DMS 273 (cell line): ENCODE data around the gene TAC3.
A peak's percentile ranks its signal among the peaks of the same experiment; 100 is the strongest.
"Not testable (repeated sequence)": the region's sequence is repeated elsewhere in the genome, so short reads cannot be mapped to it uniquely, and the experiment has no call there.

Experiments
- DNase-seq: peaks from one replicate; lab custom pipeline; 2025; ENCODE audit not compliant: unreplicated experiment; lab: John Stamatoyannopoulos, UW

The TAC3 gene

DNA sequence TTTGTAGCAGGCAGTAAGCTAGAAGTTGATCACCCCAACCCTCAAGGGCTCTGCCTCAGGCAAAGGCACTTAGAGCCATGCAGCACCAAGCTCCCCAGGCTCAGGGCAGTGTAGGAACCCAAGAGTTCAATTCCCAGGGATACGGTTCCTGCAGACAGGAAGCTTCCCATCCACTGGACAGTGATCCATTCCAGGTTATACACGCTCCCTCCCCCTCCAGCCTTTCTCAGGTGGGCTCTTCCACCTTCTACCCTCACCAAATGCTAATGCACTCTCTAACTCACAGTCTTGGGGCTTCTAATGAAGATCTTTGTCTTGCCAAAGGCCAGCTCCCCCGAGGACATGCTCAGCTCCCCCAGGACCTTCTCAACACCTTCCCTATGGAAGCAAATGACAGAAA is 20.9 kb upstream of the TAC3 start:
- DNase-seq = no peak

DNA sequence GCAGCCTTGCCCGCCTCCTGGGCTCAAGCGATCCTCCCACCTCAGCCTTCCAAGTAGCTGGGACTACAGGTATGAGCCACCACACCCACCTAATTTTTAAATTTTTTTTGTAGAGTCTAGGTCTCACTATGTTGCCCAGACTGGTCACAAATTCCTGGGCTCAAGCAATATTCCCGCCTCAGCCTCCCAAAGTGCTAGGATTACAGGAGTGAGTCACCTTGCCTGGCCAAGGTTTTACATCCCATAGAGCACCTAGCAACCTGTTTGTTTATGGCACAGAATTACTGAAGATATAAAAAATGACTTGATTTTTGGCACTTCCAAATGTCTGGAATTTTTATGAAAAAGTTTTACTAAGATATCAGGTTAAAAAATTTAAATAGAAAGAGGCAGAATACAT is 17.1 kb upstream of the TAC3 start:
- DNase-seq = no peak

DNA sequence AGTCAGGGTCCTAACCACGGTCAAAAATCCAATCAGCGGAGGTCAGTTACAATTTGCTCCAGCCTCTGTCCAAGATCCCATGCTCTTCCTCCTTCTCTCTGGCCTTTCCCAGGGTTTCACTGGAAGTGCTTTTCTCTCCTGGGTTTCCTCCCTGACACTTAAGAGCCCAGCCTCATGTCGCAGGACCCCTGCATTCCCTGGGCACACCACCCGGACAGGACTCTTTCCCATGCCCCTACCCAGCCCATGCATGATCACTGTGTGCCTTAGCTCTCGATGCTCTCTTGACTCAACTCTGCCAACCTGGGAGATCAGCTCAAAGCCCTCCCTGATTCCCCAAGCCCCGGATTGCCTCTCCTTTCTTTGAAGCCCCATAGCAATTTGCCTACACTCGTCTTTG is 15.5 kb upstream of the TAC3 start:
- DNase-seq = no peak

DNA sequence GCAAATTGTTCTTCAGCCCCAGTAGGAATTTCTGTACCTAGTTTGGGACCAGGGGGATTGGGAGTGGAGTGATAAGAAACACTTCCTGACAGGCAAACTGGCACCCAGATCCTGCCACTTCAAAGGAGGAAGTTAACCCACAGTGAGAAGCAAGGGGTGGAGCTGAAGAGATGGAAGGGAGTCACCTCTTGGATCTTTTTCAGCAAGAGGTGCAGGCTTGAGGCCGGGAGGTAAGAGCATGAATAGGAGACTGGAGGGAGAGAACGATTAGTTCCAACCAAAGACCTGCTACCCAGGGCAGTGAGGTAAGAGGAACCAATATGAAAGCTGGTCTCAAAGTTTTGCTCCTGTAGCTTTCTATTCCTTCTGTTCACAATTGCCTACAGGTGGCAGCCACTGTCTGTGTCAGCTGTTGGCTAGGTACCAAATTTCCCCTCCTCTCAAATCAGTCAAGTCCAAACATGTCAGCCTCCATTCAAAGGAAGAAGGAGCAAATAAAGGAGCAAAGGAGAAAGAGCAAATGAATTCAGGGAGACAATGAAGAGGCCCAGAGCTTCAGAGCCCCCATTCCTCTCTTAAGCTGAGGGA is 14.9 kb upstream of the TAC3 start:
- DNase-seq = peak; percentile 81

DNA sequence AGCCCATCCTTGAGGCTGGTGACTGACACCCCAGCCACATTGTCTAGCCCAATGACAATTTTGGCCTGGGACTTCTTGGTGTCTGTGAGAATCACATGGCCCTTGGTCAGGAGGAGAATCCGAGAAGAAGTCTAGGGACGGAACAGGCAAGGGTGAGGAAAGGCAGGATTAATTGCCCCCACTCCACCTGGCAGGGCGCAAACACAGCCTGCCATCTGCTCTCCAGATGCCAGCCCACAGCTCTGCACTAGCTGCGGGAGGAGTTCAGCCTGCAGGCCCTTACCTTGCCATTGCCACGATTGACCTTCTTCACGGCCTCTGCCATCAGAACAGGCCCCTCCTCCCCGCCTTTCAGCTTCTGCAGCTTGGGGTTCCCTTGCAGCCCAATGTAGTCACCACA is 13.1 kb upstream of the TAC3 start:
- DNase-seq = peak; percentile 84

DNA sequence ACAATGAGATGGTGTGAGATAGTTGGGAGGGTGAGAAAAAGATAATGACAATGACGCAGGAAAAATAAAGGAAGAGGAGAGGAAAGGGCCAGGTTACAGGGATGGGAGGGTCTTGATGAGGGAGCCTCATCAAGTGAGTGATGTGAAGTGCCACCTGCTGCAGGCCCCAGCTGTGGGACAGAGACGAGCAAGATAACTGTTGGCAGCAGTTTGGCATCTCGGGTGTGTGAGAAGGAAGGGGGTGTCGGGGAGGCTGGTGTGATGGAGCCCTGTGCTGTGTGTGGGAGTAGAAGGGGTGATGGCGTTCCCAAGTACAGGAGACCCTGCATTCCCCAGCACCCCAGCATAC is 11.4 kb upstream of the TAC3 start:
- DNase-seq = peak; percentile 27

DNA sequence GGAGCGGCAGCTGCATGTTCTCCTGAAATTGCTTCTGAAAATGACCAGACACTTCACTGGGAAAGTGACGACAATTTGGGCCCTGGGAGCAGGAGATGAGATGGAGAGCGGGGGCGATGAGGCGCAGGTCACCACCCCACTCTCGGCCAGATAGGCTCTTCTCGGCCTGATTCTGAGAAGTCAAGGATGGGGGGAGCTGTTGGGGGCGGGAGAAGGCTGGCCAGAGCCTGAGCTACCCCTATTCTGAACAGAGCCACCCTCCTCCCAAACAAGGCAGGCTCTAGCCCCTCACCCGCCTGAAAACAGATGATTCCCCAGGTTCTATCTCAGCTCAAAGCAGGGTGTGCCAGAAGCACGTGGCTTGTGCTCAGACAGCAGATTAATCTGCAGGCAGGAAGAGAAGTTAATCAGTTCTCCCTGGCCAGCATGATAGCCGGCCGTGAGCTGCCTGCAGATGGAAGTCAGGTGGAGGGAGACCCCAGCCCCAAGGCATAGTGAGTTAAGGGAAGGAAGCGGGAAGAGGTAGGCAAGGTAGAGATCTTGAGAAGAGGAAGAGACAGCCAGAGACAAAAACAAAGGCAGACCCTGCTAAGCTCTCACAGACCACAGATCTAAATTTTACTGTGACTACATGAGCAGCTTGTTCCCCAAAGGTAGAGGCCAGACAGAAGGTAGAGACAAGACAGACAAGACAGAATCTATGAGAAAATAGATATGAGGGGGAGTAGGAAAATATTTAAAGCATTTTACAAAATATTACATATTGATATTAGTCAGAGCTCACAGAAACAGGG is 10.9 kb upstream of the TAC3 start:
- peak; percentile 26 for DNase-seq

DNA sequence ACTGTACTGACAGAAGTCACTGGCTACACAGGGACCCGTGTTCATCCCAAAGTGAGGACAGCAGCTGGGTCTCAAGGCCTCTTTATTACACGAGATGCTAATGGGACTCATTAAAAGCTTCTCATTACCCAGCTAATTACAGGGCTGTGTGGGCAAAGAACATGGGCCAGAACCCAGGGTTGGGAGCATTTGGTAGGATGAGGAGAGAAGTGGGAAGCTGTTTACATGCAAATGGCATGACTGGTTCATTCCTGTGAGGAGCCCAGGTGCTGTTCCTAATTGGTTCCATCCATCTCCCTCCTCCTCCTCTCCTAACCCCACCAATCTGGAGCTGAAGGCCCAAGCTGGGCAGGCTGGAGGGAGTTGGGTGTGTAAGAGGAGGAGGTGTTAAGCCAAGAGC is 8.9 kb upstream of the TAC3 start:
- peak; percentile 24 for DNase-seq

DNA sequence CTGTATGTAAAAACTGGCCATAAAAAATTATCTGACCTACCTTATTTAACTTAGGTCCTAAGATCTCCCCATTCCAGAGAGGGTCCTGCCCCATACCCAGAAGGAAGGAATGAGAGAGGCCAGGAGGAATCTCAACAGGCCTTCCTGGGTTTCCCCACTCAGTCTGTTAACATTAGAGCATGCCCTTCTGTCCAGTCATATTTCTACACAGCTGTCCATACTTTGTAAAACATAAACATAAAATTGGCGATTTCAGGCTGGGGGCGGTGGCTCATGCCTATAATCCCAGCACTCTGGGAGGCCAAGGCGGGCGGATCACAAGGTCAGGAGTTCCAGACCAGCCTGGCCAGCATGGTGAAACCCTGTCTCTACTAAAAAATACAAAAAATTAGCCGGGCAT is 6.0 kb upstream of the TAC3 start:
- DNase-seq = not testable (repeated sequence)

DNA sequence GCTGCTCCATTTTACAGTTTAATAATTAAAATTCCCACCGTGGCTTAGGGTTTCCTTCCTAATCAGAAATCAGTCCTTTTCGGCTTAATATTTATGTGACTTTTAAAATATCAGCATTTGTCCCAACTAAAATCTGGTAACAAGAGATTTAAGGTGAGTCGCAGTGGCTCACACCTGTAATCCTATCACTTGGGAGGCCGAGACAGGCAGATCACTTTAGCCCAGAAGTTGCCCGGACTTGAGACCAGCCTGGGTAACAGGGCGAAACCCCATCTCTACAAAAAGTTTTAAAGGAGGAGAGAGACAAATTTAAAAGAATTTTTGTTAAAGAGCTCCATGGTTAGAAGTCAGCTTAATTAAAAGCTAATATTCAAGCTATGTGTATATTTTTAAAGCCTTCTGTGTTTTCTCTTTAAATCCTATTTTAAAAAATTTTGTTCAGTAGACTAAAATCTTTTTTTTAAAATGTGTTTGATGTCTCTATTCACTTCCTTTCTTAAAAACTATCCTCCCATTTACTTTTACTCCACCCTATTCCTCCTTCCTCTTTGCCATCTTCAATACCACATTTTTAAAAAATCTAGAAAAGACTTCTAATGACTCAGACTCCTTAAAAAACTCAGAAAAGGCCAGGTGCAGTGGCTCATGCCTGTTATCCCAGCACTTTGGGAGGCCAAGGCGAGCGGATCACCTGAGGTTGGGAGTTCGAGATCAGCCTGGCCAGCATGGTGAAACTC is 3.8 kb upstream of the TAC3 start:
- no peak for DNase-seq

DNA sequence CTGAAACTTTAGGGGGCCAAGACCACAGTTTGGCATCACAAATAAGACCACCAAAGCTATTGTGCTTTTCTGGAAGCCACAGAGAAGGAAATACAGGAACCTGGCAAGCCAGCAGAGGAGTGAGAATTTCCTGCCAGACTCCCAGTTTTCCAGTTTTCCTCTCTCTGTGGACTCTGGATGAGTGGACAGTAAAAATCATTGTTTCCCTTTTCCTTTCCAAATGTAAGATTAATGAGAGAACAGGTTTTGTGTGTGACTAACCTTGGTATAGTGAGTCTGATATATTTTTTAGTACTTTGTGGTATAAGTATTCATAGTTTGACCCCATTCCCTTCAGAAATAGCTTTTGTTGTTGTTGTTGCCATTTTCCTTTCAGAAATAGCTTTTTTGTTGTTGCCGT is 2.6 kb upstream of the TAC3 start:
- DNase-seq = no peak

DNA sequence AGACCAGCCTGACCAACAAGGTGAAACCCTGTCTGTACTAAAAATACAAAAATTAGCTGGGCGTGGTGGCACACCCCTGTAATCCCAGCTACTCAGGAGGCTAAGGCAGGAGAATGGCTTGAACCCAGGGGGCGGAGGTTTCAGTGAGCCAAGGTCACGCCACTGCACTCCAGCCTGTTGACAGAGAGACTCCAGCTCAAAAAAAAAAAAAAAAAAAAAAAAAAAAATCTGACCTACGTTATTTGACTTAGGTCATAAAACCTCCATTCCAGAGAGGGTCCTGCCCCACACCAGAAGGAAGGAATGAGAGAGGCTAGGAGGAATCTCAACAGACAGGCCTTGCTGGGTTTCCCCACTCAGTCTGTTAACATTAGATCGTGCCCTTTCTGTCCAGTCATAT is 2.0 kb upstream of the TAC3 start:
- DNase-seq = not testable (repeated sequence)

DNA sequence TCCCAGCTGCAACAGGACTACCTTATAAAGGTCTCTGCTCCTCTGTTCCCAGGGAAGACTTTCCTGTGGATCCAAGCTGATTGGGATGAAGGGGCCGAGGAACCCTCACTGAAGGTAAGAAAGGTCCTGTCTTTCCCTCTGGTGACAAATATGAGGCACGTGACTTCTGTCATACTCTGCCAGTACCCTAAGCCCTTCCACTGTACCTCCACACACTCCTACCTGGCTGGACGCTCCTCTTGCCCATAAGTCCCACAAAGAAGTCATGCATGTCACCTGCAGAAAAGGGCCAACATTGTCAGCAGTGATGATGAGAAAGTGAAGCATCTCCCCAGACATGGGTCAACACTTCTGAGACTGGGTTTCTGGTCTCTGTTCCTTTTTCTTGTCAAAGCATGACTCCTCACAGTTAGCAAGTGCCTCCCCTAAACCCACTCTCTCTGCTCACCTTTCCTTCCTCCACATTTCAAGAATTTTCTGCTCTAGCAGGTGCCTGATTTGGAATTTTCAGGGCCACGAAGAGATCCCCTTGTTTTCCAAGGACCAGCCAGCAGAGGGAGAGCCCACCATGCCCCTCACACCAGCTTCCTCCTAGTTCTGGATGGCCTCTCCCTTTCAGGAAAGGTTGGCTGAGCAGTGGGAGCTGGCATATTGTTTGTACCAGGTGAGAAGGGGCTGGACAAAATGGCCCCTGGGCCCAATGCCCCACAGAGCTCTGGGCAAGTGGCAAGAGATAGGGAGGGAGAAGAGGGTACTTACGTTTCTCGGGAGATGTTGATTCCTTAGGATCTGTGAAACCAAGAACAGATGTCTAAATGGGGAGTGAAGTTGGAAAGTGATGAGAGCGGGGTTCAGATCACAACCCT is 3.5 kb downstream of the TAC3 start:
- peak; percentile 31 for DNase-seq

DNA sequence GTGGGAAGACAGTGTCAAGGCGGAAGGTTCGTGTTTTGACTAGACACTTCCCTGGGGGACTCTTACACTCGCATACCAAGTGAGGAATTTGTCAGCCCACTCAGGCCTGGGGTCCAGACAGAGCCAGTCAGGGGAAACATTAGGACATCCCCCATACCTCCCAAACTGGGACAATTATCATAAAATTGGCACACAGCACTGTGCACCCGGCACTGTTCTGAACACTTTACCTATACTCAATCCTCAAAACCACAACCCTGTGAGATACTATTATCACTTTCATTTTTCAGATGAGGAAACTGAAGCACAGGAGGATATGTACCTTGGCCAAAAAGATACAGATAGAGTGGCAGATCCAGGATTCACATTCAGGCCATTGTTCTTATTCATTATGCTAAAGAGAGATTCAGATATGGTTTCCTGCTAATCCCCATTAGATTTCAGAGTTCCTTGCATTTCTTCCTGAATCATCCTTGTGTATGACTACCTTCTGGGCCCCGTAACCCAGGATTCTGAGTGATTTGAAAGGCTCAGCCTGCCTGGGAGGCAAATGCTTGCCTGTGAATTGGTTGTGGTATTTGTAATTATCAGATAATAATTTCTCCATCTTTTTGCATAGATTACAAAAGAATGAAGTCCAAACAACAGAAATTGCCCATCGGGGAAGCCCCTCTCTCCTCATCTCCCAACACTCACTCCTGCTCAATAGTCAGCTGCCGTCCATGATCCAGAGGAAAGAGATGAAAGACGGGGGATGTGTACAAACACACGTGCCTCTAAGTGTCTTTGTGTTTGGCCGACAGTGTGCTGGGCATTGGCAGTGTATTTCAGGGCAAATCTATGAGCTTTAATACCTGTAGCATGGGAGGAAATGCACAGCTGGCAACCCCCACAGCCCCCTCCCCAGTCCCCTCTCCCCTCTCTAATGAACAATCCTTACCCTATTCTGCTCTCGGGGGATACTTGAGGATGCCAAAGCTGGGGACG is 4.6 kb downstream of the TAC3 start:
- no peak for DNase-seq

DNA sequence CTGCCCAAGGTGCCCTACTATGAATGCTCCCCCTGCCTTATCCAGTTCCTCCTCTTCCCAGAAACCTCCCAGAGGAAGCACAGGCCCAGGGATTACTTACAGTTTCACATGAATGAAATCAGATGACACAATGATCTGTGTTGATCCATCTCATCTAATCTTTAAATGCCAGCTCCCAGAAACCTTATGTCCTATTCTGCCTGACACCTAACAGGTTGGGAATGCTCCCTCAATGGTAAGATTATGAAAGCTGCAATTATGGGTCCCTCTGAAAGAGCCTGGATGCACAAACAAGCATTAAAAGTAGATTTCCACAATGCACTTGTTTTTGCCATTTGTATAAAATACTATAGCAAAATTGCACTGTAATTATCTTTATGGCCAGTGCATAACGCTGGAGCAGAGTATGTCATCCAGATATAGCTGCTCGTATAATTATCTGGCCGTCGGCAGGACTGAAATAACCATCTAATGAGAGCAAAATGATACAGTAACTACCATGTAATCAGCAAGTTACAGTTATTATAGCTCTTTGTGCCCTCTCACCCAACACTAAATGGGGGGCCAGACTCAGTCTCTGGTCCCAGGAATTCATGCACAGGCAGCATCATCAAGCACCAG is 5.6 kb downstream of the TAC3 start:
- DNase-seq = no peak

DNA sequence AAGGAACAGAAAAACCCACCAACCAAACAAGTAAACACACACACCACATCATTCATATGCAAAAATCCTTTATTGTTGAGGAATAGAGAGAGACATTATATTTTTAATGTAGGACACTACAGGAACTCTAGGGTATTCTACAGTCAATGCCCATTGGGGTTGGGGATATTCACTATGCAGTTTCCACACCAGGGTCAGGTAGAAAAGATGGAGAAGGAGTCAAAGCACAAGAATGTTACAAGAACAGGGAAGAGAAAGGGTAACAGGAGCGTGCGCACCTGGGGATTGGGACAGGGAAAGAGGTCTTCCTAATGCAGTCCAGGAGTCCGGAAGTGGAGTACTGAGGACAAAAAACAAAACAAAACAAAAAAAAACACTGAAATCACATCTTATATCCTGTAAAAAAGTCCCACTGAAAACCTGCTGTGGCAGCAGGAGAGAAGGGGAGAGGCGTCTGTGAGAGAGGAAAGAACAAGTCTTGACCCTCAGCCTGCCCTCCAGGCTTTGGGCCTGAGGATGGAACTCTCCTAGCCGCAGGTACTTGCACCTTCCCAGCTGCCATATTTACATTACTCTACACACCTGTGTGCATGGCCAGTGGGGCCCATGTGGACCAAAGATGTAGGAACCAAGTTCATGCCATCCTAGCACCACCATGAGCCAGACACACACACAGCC is 6.2 kb downstream of the TAC3 start:
- no peak for DNase-seq

DNA sequence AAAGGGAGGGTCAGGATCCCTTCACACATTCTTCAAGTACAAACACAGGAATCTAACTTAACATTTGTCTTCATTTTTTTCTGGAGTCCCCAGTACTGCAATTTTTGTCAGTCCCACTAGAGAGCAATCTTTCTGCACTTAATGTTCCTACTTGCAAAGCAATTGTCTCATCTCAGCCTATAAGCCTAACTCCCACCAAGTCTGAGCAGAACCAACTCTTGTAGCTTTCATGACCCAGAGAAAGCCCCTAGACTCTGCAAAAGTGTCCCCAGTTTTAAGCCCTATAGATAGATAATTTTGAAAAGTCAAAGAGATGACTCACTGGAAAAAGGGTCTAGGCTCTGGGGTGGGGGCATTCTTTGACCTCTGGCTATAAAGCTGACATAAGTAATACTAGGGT is 8.2 kb downstream of the TAC3 start:
- peak; percentile 71 for DNase-seq

DNA sequence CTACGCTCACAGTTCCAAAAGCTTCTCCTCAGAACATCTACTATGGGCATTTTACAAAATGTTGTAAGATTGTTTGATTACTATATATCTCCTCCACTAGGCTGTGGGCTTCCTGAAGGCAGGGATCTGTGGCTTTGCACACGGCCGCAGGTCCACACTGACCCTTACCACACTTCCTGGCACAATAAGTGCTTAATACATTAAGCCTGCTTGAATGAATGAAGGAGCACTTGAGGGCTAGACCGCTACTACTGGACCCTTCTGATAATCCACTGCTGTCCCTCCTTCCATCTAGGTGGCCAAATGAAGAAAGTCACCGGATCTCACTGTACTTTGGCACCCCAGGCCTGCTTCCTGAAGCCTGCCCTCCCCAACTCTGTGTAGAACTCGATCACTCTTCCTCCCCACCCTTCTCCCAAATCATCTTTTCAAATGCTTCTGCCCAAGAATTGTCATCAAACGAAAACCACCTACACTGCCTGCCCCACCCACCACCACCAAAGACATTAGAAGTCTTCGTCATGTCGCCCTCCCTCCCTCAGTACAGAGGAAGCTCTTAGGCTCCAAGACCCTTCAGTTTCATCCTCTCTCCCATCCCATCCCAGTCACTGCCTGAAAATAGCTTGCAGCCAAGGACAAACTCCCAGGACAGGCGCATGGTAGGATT is 9.4 kb downstream of the TAC3 start:
- no peak for DNase-seq
